Measurements from ENCODE around the gene RABEP1.

Gene RABEP1

DNA sequence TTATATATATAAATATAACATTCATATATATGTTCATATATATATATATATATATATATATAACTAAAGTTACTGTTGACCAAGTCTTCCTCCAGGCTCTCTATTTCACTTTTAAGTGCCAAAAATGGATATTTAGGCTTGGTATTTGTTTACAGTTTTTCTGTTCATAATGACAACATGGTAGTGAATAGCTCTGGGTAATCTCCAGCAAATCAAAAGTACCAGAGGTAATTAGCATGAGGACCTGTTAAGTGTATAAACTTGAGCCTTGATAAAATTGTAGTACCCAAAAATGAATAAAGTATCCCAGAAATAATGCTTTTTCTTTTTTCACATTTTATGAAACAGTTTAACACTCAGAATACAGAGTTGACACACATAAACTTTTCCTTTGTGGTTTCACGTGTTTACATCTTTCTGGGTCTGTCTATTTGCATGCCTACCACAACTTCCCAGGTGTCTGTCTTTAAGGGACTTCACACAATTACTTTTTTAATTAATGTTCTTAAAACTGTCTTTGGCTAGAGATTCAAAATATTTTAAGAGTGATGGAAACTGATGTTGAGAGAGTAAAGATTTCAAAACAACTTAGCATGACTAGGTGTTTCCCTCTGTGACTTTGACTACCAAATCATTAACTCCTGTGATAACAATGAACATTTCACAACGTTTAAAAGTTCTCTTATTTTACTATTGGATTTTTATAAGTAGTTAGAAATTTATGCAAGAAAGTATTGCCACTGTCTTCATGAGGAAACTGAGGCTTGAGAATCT is 47.9 kb downstream of the RABEP1 start:
- no peak overlapping the region for H3K27ac ChIP-seq (replicated peaks)
- H3K27me3 ChIP-seq (ENCODE audit: insufficient read depth, poor library complexity, severe bottlenecking) = no peaks in the 10 kb centered on the region
- H3K4me3 ChIP-seq (replicated peaks; ENCODE audit: insufficient read depth, low read length) = no peak overlapping the region
- no peak for DNase-seq (ENCODE audit: low read depth in 1 of 2, low spot score in 1 of 2)
- TF ChIP-seq GABPA (IDR thresholded peaks at IDR 0.05; ENCODE audit: low read depth) = no peak
- TF ChIP-seq, protein P1, sequence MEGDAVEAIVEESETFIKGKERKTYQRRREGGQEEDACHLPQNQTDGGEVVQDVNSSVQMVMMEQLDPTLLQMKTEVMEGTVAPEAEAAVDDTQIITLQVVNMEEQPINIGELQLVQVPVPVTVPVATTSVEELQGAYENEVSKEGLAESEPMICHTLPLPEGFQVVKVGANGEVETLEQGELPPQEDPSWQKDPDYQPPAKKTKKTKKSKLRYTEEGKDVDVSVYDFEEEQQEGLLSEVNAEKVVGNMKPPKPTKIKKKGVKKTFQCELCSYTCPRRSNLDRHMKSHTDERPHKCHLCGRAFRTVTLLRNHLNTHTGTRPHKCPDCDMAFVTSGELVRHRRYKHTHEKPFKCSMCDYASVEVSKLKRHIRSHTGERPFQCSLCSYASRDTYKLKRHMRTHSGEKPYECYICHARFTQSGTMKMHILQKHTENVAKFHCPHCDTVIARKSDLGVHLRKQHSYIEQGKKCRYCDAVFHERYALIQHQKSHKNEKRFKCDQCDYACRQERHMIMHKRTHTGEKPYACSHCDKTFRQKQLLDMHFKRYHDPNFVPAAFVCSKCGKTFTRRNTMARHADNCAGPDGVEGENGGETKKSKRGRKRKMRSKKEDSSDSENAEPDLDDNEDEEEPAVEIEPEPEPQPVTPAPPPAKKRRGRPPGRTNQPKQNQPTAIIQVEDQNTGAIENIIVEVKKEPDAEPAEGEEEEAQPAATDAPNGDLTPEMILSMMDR (IDR thresholded peaks at IDR 0.05; ENCODE audit: insufficient read depth, low read length) = no peak

DNA sequence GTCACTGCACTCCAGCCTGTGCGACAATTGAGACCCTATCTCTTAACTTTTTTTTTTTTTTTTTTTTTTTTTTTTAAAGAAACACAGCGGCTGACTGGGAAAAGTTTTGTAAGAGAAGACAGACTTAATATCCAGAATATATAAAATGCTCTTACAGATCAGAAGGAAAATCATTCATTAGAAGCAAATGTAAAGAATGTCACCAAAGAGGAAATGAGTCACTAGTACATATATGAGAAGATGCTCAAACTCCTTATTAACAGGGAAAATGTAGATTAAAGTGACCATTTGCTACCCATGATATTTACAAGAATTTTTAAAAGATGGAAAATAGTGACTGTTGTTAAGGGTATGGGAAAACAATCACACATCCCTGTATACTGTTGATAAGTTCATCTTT is 48.9 kb downstream of the RABEP1 start:
- no peak overlapping the region for H3K4me3 ChIP-seq (replicated peaks; ENCODE audit: insufficient read depth, low read length)
- no peaks in the 10 kb centered on the region for H3K27me3 ChIP-seq (ENCODE audit: insufficient read depth, poor library complexity, severe bottlenecking)
- H3K27ac ChIP-seq (replicated peaks) = no peak overlapping the region
- DNase-seq (ENCODE audit: low read depth in 1 of 2, low spot score in 1 of 2) = no peak
- TF ChIP-seq GABPA (IDR thresholded peaks at IDR 0.05; ENCODE audit: low read depth) (no peak), POLR2AphosphoS5 (IDR thresholded peaks at IDR 0.05; ENCODE audit: low read depth) (no peak), SPI1 (IDR thresholded peaks at IDR 0.05; ENCODE audit: borderline replicate concordance, low read depth) (no peak)
- TF ChIP-seq, protein P1 (IDR thresholded peaks at IDR 0.05; ENCODE audit: insufficient read depth, low read length) = no peak
- TF ChIP-seq, protein P2, sequence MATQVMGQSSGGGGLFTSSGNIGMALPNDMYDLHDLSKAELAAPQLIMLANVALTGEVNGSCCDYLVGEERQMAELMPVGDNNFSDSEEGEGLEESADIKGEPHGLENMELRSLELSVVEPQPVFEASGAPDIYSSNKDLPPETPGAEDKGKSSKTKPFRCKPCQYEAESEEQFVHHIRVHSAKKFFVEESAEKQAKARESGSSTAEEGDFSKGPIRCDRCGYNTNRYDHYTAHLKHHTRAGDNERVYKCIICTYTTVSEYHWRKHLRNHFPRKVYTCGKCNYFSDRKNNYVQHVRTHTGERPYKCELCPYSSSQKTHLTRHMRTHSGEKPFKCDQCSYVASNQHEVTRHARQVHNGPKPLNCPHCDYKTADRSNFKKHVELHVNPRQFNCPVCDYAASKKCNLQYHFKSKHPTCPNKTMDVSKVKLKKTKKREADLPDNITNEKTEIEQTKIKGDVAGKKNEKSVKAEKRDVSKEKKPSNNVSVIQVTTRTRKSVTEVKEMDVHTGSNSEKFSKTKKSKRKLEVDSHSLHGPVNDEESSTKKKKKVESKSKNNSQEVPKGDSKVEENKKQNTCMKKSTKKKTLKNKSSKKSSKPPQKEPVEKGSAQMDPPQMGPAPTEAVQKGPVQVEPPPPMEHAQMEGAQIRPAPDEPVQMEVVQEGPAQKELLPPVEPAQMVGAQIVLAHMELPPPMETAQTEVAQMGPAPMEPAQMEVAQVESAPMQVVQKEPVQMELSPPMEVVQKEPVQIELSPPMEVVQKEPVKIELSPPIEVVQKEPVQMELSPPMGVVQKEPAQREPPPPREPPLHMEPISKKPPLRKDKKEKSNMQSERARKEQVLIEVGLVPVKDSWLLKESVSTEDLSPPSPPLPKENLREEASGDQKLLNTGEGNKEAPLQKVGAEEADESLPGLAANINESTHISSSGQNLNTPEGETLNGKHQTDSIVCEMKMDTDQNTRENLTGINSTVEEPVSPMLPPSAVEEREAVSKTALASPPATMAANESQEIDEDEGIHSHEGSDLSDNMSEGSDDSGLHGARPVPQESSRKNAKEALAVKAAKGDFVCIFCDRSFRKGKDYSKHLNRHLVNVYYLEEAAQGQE (IDR thresholded peaks at IDR 0.05; ENCODE audit: insufficient replicate concordance, low read depth) = no peak

DNA sequence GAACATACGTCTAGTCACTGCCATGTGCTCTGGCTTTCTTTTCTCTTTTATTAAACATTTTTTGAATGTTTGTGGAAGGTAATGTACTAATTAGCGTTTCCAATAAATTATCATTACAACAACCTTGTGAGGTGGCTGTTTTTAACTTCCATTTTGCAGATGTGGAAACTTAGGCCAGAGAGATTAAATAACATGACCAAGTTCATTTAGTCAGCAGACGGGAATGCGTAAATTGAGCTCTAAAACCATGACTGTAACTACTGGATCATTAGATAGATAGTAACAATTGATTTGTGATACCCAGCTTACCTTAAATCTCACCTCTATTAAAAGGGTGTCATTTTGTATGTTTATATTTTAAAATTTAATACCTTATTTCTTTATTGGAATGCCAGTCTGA is 49.4 kb downstream of the RABEP1 start:
- Histone ChIP-seq H3K27me3 (ENCODE audit: insufficient read depth, poor library complexity, severe bottlenecking) (no peaks in the 10 kb centered on the region), H3K4me3 (replicated peaks; ENCODE audit: insufficient read depth, low read length) (no peak overlapping the region), H3K27ac (replicated peaks) (no peak overlapping the region)
- DNase-seq (ENCODE audit: low read depth in 1 of 2, low spot score in 1 of 2) = no peak
- TF ChIP-seq, protein P2 (IDR thresholded peaks at IDR 0.05; ENCODE audit: insufficient replicate concordance, low read depth) = no peak
- TF ChIP-seq POLR2AphosphoS5 (IDR thresholded peaks at IDR 0.05; ENCODE audit: low read depth) = no peak
- no peak for TF ChIP-seq GABPA (IDR thresholded peaks at IDR 0.05; ENCODE audit: low read depth)
- no peak for TF ChIP-seq SPI1 (IDR thresholded peaks at IDR 0.05; ENCODE audit: borderline replicate concordance, low read depth)
- TF ChIP-seq, protein P1 (IDR thresholded peaks at IDR 0.05; ENCODE audit: insufficient read depth, low read length) = no peak

DNA sequence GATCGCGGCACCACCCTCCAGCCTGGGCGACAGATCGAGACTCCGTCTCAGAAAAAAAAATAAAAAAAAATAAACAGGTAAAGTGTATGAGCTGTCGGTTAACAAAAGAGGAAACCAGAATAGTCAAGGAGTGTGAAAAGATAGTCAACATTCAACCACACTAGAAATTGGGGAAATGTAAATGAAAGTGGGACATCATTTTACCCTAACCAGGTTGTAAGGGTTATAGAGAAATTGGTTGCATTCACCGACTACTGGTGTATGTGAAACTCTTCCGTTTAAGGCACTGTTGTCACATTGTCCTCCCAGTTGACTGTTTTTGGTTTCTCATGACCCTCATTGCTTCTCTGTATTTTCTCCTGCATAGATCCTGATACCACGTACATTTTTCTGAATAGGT is 62.8 kb downstream of the RABEP1 start:
- Histone ChIP-seq H3K27me3 (ENCODE audit: insufficient read depth, poor library complexity, severe bottlenecking) (no peaks in the 10 kb centered on the region), H3K4me3 (replicated peaks; ENCODE audit: insufficient read depth, low read length) (no peak overlapping the region), H3K27ac (replicated peaks) (no peak overlapping the region)
- DNase-seq (ENCODE audit: low read depth in 1 of 2, low spot score in 1 of 2) = no peak
- TF ChIP-seq GABPA (IDR thresholded peaks at IDR 0.05; ENCODE audit: low read depth) (no peak), POLR2AphosphoS5 (IDR thresholded peaks at IDR 0.05; ENCODE audit: low read depth) (no peak), SPI1 (IDR thresholded peaks at IDR 0.05; ENCODE audit: borderline replicate concordance, low read depth) (no peak)
- TF ChIP-seq, protein P1 (IDR thresholded peaks at IDR 0.05; ENCODE audit: insufficient read depth, low read length) = no peak
- TF ChIP-seq, protein P2 (IDR thresholded peaks at IDR 0.05; ENCODE audit: insufficient replicate concordance, low read depth) = no peak

Measured in HL-60 (cell line).